ENCODE measurements around the gene CD160. TPM values are rescaled to one million over a fixed set of nuclear protein-coding genes. Genes with fewer than 3 reads are reported as not detected.

Gene CD160
- total RNA-seq, 1 experiment from 2014 or later, result not detected

GRCh38 chr1:145729196-145729595 lies 9.9 kb downstream of the CD160 start:
- Mint-ChIP-seq H3K27ac (ENCODE audit: low read depth, unreplicated experiment) (no peak overlapping the region), H3K9me3 (ENCODE audit: unreplicated experiment) (no peaks in the 10 kb centered on the region), H3K36me3 (ENCODE audit: insufficient read depth, unreplicated experiment) (no peaks in the 10 kb centered on the region), H3K4me1 (ENCODE audit: insufficient read depth, unreplicated experiment) (no peaks in the 10 kb centered on the region), H3K4me3 (ENCODE audit: unreplicated experiment) (no peak overlapping the region), H3K27me3 (ENCODE audit: insufficient read depth, unreplicated experiment) (no peaks in the 10 kb centered on the region)
- no TSS peak for BruUV-seq (replicated peaks)
- CTCF ChIA-PET, result interaction anchor here (0.6 to 3.4 kb wide), 4 partner anchors 8 to 220 kb away, joined by 3 to 18 read pairs (median 4); no protein-coding TSS in a partner anchor
- intact Hi-C loops (cut with micrococcal nuclease), result no loop called here
- POLR2A ChIA-PET, result interaction anchor here (0.5 to 1.8 kb wide), 2 partner anchors 9 to 1814 kb away, joined by 3 to 5 read pairs; no protein-coding TSS in a partner anchor
- TF ChIP-seq, protein P1, sequence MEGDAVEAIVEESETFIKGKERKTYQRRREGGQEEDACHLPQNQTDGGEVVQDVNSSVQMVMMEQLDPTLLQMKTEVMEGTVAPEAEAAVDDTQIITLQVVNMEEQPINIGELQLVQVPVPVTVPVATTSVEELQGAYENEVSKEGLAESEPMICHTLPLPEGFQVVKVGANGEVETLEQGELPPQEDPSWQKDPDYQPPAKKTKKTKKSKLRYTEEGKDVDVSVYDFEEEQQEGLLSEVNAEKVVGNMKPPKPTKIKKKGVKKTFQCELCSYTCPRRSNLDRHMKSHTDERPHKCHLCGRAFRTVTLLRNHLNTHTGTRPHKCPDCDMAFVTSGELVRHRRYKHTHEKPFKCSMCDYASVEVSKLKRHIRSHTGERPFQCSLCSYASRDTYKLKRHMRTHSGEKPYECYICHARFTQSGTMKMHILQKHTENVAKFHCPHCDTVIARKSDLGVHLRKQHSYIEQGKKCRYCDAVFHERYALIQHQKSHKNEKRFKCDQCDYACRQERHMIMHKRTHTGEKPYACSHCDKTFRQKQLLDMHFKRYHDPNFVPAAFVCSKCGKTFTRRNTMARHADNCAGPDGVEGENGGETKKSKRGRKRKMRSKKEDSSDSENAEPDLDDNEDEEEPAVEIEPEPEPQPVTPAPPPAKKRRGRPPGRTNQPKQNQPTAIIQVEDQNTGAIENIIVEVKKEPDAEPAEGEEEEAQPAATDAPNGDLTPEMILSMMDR (IDR thresholded peaks at IDR 0.05; ENCODE audit: unreplicated experiment), result no peak
- no peak for DNase-seq (ENCODE audit: unreplicated experiment)

GRCh38 chr1:145729666-145730436 lies 10.6 kb downstream of the CD160 start:
- H3K36me3 Mint-ChIP-seq (ENCODE audit: insufficient read depth, unreplicated experiment), result no peaks in the 10 kb centered on the region
- DNase-seq (ENCODE audit: unreplicated experiment), result no peak
- TF ChIP-seq, protein P1 (IDR thresholded peaks at IDR 0.05; ENCODE audit: unreplicated experiment), result no peak
- intact Hi-C loops (cut with micrococcal nuclease), result no loop called here
- CTCF ChIA-PET, result interaction anchor here (0.6 to 3.4 kb wide), 4 partner anchors 9 to 220 kb away, joined by 3 to 18 read pairs (median 4); no protein-coding TSS in a partner anchor
- POLR2A ChIA-PET, result no interaction called here
- no peak overlapping the region for H3K4me3 Mint-ChIP-seq (ENCODE audit: unreplicated experiment)
- BruUV-seq (replicated peaks), result no TSS peak
- H3K27ac Mint-ChIP-seq (ENCODE audit: low read depth, unreplicated experiment), result no peak overlapping the region
- H3K9me3 Mint-ChIP-seq (ENCODE audit: unreplicated experiment), result no peaks in the 10 kb centered on the region
- no peaks in the 10 kb centered on the region for H3K4me1 Mint-ChIP-seq (ENCODE audit: insufficient read depth, unreplicated experiment)
- H3K27me3 Mint-ChIP-seq (ENCODE audit: insufficient read depth, unreplicated experiment), result no peaks in the 10 kb centered on the region

GRCh38 chr1:145730467-145730866 lies 11.2 kb downstream of the CD160 start:
- no peaks in the 10 kb centered on the region for H3K4me1 Mint-ChIP-seq (ENCODE audit: insufficient read depth, unreplicated experiment)
- BruUV-seq (replicated peaks), result no TSS peak
- H3K9me3 Mint-ChIP-seq (ENCODE audit: unreplicated experiment), result no peaks in the 10 kb centered on the region
- H3K4me3 Mint-ChIP-seq (ENCODE audit: unreplicated experiment), result no peak overlapping the region
- TF ChIP-seq, protein P1 (IDR thresholded peaks at IDR 0.05; ENCODE audit: unreplicated experiment), result no peak
- no peaks in the 10 kb centered on the region for H3K36me3 Mint-ChIP-seq (ENCODE audit: insufficient read depth, unreplicated experiment)
- no peaks in the 10 kb centered on the region for H3K27me3 Mint-ChIP-seq (ENCODE audit: insufficient read depth, unreplicated experiment)
- DNase-seq (ENCODE audit: unreplicated experiment), result no peak
- intact Hi-C loops (cut with micrococcal nuclease), result no loop called here
- POLR2A ChIA-PET, result no interaction called here
- H3K27ac Mint-ChIP-seq (ENCODE audit: low read depth, unreplicated experiment), result no peak overlapping the region
- CTCF ChIA-PET, result interaction anchor here (1.1 to 3.4 kb wide), 2 partner anchors 9 to 96 kb away, joined by 4 to 18 read pairs; no protein-coding TSS in a partner anchor

DNA sequence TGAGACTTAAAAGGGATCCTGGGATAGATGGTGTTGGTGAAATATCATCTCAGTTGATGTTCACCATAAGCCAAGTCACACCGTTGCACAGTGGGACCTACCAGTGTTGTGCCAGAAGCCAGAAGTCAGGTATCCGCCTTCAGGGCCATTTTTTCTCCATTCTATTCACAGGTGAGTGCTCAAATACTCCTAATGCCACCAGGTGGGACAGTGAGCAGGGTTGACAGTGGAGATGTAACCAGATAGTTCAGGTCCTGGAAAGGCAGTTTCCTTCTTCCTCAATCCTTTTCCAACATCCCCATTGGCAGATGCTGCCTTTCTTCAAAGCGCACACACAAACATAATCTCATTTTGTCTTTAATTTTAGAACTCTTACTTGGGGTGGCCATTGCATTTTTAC lies 11.6 kb downstream of the CD160 start:
- ChIA-PET POLR2A (no interaction called here), CTCF (interaction anchor here (1.1 to 3.4 kb wide), 2 partner anchors 10 to 96 kb away, joined by 4 to 18 read pairs; no protein-coding TSS in a partner anchor)
- no peaks in the 10 kb centered on the region for H3K4me1 Mint-ChIP-seq (ENCODE audit: insufficient read depth, unreplicated experiment)
- intact Hi-C loops (cut with micrococcal nuclease), result no loop called here
- no peak overlapping the region for H3K4me3 Mint-ChIP-seq (ENCODE audit: unreplicated experiment)
- H3K9me3 Mint-ChIP-seq (ENCODE audit: unreplicated experiment), result no peaks in the 10 kb centered on the region
- TF ChIP-seq, protein P1 (IDR thresholded peaks at IDR 0.05; ENCODE audit: unreplicated experiment), result peak; percentile 7
- no peaks in the 10 kb centered on the region for H3K27me3 Mint-ChIP-seq (ENCODE audit: insufficient read depth, unreplicated experiment)
- BruUV-seq (replicated peaks), result no TSS peak
- no peaks in the 10 kb centered on the region for H3K36me3 Mint-ChIP-seq (ENCODE audit: insufficient read depth, unreplicated experiment)
- no peak overlapping the region for H3K27ac Mint-ChIP-seq (ENCODE audit: low read depth, unreplicated experiment)
- DNase-seq (ENCODE audit: unreplicated experiment), result peak; percentile 33

All from MCF 10A (cell line).